GM21825 (cell line): ENCODE measurements around the gene KHK.

Experiments used
- ATAC-seq: cut with Tn5 transposase; IDR thresholded peaks from one replicate; pipeline ENCODE4 v1.9.1; 2021; ENCODE audit warnings: mild to moderate bottlenecking, moderate library complexity; ENCODE audit not compliant: unreplicated experiment

Gene KHK

GRCh38 chr2:27126252-27126710 lies 39.7 kb downstream of the KHK start:
- no peak for ATAC-seq

GRCh38 chr2:27127883-27128667 lies 41.5 kb downstream of the KHK start:
- ATAC-seq: no peak

- ATAC-seq: no peak
Observed at GRCh38 chr2:27128668-27129571, 42.3 kb downstream of the KHK start.

- ATAC-seq: no peak
Observed at GRCh38 chr2:27130396-27130795, 43.8 kb downstream of the KHK start.

- no peak for ATAC-seq
Observed at GRCh38 chr2:27131429-27131828, 44.9 kb downstream of the KHK start.

- ATAC-seq: no peak
Observed at GRCh38 chr2:27133195-27133875, 46.8 kb downstream of the KHK start.

- peak; percentile 74 for ATAC-seq
Observed at GRCh38 chr2:27133905-27134780, 47.6 kb downstream of the KHK start, which contains the start of gene PREB. Gene PREB (minus strand): TSS chr2:27134636. CDS start chr2:27134421, 215 bp downstream.

- no peak for ATAC-seq
Observed at GRCh38 chr2:27134781-27135477, 48.4 kb downstream of the KHK start.

GRCh38 chr2:27135478-27135955 lies 48.9 kb downstream of the KHK start:
- no peak for ATAC-seq

- ATAC-seq: no peak
Observed at GRCh38 chr2:27136751-27137150, 50.2 kb downstream of the KHK start.

- ATAC-seq: no peak
Observed at GRCh38 chr2:27137322-27137935, 50.9 kb downstream of the KHK start.

- no peak for ATAC-seq
Observed at GRCh38 chr2:27138111-27138510, 51.5 kb downstream of the KHK start.

- ATAC-seq: no peak
Observed at GRCh38 chr2:27139310-27139709, 52.7 kb downstream of the KHK start, which contains the start of gene PRR30. Gene PRR30 (minus strand): TSS chr2:27139410. CDS start chr2:27138329, 1,081 bp downstream.

- no peak for ATAC-seq
Observed at GRCh38 chr2:27143285-27143684, 56.7 kb downstream of the KHK start.

- ATAC-seq: no peak
Observed at GRCh38 chr2:27145682-27146081, 59.1 kb downstream of the KHK start.

- no peak for ATAC-seq
Observed at GRCh38 chr2:27147935-27148334, 61.4 kb downstream of the KHK start.

- no peak for ATAC-seq
Observed at GRCh38 chr2:27148801-27149439, 62.3 kb downstream of the KHK start, which contains the start of gene TCF23. Gene TCF23 (plus strand): TSS chr2:27149004. CDS start chr2:27149134, 130 bp downstream.
